CD4-positive, alpha-beta T cell treated with Interleukin-15 for 4 hours (primary cell): ENCODE data around the gene RGS9BP.
"Not testable (repeated sequence)": the region's sequence is repeated elsewhere in the genome, so short reads cannot be mapped to it uniquely, and the experiment has no call there.

Experiments used
- DNase-seq: peaks from one replicate; pipeline ENCODE4 v3.0.0-alpha.2; 2020; ENCODE audit warnings: low spot score

The RGS9BP gene

DNA sequence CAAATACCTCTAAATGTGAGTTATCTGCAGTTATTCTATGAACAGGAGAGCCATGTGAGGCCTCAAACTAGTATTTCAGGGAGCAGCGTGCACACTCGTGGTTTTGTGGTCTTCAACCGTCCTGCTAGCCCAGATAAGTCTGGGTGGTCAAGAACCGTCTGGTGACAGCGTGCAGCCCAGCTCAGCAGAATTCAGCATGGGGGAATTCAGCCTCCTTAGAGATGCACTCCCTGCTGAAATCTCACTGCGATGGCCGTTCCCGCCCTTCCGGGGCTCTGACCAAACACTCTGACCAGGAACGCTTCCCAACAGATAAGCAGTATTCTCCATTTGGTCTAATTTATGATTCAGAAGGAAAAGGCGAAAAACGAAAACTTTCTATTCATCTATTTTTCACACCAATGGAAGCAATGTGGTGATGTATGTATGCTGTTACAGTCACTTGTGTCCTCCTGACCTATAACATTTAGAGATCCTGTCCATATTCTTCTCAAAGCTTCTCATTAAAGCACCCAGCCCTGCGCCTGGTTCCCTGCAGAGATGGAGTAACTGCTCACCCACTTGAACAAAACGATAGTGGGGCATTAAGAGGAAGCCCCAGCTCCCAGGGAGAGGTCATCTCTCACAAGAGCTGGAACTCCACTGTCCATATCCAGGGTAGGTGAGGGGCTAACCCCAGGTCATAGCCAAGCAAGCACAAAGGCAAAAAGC is 3.6 kb upstream of the RGS9BP start:
- DNase-seq: no peak

DNA sequence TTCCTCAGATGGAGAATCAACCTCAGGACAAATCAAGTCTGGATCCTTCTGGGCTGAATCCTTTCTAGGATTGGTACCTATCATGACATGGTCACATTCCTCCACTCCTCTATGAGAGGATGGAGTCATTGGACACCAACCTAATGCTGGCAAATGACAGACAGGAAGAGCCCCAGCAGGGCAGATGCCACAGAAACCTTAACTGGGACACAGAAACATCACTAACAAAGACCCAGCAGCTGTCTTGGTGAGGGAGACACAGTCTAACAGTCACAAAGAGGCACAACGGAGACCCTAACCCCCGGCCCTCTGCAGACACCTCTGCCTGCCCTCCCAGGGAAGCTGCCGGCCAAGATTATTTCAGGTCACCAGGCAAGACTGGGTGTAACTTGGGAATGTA is 2.8 kb upstream of the RGS9BP start:
- DNase-seq: no peak

DNA sequence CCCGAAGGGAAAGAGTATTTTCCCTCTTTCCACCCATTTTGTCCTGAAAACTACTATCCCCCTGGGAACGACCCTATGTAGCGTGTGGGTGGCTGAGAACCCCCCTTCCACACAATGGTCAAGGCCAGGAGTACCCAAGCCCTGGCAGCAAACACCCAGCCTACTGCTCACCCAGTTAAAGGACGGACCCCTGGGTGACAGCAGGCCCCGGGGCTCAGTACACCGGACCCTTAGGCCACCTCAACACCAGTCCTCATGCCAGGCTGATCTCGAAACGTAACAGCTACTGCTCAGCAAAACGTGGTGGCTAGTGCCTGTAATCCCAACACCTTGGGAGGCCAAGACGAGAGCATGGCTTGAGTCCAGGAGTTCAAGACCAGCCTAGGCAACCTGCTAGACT is 2.1 kb upstream of the RGS9BP start:
- no peak for DNase-seq

DNA sequence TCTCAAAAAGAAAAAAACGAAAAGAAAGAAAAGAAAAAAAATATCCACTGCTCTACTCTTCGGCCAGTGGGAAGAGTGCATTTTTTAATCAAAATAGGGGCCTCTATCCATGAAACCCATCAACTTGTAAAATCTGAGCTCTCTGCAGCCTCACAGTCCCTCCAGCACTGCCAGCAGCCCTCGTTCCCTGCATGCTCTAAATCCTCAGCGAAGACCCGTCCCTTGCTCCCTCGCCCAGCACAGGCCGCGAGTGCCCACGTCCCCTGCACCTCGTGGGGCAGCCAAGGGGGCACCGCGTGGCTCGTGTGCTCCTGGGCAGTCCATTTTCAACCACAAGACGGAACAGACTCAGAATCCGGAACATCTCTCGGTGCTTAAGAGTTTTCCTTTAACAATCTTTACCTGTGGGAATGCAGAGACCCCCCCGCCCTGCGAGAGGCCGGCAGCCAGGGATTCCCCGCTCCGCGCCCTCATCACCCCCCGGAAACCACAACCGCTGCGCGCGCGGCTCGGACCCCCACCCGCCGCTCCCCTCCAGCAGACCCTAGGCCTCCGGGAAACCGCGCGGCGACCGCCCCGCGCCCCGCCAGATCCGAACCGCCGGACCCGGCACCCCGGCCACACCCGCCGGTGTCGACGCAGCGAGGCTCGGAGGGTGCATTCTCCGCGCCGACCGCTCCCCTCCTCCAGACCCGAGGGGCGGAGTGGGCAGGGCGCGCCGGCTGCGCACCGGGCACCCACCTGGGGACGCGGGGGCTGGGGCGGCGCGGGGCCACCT is 1.3 kb upstream of the RGS9BP start:
- no peak for DNase-seq

DNA sequence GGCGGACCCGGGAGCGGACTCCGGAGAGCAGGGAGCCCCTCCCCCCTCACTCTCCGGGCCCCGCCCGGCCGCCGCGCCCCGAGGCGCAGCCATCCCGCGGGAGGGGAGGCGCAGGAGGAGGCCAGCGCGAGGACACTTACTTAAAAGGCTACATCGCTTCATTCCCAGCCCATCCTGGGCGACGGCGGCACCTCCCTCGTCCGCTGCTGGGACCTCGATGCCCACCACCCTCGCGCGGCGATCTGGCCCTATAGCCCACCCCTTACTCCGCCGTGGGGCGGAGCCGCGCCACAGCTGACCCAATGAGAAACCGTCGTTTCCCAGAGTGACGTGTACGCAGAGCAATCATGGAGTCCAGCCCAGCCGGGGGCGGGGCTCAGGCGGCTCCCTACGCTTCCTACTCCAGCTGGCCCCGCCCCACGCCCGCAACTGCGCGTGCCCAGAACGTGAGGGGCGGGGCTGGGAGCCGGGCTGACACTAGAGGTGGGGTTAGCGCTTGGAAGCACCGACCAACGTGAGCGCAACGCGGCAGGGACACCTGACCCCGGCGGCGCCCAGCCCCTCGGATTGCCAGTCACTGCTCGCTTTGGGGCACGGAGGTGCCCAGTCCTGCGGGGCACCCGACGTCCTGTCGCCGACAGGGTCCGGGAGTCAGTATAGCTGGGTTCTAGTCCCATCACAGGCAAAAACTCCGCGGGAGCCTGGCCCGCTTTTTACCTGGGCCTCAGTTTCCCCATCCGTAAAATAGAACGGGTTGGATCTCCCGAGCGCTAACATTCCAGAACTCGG is 523 bp upstream of the RGS9BP start, which contains the start of gene ANKRD27:
Gene ANKRD27 (minus strand): TSS at position 250 of the 789 bp plus-strand sequence. CDS start 16,165 bp downstream, outside the sequence.
- DNase-seq: peak; percentile 97

DNA sequence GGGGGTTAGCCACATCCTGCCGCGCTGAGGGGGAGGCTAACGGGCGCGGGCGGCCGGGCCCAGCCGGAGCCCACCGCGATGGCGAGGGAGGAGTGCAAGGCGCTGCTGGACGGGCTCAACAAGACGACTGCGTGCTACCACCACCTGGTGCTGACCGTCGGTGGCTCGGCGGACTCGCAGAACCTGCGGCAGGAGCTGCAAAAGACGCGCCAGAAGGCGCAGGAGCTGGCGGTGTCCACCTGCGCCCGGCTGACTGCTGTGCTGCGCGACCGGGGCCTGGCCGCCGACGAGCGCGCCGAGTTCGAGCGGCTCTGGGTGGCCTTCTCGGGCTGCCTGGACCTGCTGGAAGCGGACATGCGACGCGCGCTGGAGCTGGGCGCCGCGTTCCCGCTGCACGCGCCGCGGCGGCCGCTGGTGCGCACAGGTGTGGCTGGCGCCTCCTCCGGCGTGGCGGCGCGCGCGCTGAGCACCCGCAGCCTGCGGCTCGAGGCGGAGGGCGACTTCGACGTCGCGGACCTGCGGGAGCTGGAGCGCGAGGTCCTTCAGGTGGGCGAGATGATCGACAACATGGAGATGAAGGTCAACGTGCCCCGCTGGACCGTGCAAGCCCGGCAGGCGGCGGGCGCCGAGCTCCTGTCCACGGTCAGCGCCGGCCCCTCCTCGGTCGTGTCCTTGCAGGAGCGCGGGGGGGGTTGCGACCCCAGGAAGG is 692 bp downstream of the RGS9BP start:
- DNase-seq: no peak

DNA sequence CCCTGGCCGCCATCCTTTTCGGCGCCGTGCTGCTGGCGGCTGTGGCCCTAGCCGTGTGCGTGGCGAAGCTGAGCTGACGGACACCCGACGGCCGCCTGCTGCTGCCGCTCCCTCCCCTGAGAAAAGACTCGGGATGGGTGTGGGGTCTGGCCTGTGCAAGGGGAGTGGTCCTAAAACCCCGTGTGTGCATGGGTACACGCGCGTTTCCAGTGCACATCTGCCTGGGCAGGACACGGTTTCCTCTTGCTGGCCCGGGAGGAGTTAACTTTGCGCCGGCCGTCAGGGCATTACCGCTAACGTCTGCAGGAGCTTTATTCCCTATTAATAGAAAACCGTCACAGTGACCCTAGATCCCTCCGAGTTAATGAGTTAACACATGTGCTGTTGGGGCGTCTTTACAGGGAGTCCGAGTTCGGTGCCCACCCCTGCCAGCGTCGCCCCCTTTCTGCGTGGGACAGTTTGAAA is 1.3 kb downstream of the RGS9BP start:
- DNase-seq: no peak

DNA sequence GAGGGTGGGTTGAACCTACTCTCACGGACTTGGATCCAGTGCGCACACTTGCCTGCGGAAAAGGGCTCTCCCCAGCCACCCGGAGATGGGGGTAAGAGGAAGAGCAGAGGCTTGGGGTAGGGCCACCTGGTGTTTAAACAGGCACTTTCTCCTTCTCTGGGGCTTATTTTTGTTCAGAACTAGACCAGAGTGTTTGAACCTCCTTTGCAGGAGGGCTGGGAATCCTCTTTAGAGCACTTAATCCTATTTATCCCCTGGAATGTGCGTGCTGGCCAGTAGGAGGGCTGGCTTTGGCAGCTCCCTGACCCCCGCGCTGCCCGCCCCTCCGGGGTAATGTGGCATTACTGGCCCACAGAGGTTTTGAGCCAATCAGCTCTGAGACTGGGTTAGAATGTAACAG is 2.0 kb downstream of the RGS9BP start:
- no peak for DNase-seq

DNA sequence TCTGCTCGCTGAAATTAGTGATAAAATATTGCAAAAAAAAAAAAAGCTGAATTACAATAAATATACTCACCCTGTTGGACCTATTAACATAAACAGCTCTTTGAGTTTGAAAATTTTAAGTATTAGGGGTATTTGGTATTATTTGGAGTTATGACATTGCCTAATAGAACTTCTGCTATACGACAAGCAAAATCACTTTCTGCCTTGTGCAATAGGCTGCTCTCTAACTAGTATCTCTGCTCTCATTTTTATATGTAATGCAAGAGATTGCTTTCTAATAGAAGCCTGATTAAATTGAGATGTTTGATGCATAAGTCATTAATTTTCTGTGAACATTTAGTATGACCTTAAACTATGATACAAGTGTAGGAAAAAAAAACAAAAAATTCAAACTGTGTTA is 5.3 kb downstream of the RGS9BP start:
- no peak for DNase-seq

DNA sequence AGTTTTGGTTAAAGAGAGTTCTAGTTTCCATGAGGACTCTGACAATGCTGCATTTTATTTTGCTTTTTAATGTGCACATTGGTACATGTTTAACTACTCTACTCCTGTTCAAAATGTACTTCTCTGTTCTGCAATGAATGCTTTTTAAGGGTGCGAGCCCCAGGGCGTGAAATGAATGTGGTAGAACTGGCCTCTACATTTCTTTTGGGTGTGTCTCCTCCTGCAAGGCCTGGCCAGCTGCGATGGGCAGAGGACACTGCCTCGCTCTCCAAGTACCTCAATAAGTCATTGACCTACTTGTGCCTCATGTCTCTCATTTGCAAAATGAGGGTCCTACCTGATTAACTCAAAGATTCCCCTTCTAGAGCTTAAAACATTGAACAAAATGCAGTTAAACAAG is 6.7 kb downstream of the RGS9BP start:
- DNase-seq: no peak

DNA sequence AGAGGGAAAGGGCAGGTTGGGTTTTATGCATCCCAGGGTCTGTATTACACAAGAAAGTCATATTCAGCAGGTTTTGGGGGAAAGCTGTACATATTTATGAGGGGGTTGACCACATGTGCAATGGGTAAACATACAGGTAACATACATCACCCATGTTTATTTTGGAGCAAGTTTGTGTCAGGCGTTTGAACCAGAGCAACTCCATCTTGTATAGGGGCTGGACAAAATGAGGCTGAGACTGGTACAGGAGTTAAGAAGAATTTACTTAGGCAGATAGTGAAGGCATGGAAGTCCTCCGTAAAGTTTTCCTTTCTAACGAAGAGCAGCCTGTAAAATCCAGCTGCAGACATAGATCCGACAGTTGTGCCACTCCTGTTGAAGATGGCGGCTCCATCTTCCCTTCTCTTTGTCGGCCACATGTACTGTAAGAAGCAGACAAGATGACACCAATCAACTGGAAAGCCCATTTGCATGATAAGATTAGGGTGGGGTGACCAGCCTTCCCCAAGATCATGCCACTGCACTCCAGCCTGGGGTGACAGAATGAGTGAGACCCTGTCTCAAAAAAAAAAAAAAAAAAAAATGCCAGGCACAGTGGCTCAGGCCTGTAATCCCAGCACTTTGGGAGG is 11.3 kb downstream of the RGS9BP start:
- no peak for DNase-seq

DNA sequence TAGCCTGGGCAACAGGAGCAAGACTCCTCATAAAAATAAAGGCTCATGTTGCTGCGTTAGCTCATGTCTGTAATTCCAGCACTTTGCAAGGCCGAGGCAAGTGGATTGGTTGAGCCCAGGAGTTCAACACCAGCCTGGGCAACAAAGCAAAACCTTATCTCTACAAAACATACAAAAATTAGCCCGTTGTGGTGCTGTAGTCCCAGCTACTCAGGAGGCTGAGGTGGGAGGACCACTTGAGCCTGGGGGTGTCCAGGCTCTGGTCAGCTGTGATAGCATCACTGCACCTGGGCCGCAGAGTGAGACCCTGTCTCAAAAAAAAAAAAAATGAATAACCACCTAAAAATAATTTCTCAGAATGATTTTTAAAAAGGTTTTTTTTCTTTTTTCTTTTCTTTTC is 12.0 kb downstream of the RGS9BP start:
- DNase-seq: no peak

DNA sequence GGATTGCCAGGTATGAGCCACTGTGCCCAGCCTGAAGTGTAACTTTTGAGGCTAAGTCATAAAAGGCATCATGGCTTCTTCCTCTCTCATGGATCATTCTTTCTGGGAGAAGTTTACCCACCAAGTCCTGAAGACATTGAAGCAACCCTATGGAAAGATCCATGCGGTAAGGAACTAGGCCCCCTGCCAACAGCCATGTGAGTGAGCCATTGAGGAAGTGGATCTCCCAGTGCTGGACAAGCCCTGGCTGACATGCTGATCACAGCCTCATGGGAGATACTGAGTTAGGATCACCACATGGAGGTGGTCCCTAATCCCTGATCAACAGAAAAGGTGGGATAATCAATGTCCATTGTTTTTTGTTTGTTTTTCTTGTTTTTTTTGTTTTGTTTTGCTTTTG is 12.7 kb downstream of the RGS9BP start:
- DNase-seq: no peak

DNA sequence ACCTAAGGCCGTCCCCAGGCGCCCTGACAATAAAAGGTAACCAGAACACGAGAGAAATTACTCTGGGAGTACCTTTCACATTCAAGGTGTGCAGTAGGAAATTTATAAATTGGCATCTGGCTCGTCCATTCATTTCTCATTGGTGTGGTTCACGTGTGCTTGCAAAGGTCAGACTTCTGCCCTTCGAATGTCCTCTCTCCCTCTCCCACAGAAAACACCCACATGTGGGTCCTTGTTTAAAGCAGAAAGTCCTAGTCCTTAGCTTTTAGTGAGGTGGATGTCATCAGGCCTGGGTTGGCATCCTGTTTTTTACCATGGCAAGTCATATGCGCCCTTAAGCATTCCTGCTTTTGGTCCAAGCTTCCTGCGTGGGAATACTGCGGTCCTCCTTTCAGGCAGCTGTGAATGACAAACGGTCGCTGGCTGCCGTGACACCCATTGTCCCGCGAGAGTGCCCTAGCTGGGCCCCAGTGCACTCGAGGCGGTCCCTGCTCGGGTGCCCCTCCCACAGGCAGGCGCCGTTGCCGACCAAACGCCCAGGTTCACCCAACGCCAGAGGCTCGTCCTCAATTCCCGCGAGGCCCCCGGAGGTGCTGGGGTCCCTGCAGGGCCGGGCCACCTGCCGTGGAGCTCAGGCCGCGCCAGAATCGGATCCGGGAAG is 15.8 kb downstream of the RGS9BP start, which contains the start of gene NUDT19:
Gene NUDT19 (plus strand): TSS at position 531 of the 661 bp plus-strand sequence. CDS start 140 bp downstream, outside the sequence.
- peak; percentile 75 for DNase-seq

DNA sequence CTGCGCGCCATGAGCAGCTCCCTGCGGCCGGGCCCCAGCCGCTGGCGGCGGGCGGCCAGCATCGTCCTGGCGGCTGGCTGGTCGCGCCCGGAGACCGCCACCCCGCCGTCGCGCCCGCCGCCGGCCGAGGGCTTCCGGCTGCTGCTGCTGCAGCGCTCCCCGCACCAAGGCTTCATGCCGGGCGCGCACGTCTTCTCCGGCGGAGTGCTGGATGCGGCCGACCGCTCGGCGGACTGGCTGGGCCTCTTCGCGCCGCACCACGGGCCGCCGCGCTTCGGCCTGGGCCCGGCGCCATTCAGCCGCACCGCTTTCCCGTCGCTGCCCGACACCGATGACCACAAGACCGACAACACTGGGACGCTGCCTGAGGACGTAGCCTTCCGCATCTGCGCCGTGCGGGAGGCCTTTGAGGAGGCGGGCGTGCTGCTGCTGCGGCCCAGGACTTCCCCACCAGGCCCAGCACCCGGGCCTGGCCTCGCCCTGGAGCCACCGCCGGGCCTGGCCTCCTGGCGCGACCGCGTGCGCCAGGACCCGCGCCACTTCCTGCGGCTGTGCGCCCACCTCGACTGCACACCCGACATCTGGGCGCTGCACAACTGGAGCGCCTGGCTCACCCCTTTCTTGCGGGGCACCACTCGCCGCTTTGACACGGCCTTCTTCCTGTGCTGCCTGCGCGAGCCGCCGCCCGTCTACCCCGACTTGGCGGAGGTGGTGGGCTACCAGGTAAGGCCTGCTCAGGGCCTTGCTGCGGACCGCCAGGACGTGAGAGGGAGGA is 16.5 kb downstream of the RGS9BP start:
- DNase-seq: peak; percentile 40

DNA sequence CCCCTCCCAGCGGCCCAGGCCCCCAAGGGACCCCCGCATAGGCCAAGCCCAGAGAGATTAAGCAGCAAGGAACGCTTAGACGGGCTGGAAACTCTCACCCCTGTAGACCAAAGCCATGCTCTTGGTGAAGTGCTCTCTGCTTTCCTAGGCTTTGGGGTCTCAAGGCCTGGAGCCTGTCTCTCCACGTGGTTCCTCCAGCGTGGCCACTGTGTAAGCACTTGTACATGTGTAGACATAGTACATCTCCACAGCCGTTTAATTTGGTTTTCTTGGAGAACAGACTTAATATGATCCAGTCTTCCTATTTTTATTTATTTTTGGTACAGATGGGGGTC is 17.0 kb downstream of the RGS9BP start:
- no peak for DNase-seq

DNA sequence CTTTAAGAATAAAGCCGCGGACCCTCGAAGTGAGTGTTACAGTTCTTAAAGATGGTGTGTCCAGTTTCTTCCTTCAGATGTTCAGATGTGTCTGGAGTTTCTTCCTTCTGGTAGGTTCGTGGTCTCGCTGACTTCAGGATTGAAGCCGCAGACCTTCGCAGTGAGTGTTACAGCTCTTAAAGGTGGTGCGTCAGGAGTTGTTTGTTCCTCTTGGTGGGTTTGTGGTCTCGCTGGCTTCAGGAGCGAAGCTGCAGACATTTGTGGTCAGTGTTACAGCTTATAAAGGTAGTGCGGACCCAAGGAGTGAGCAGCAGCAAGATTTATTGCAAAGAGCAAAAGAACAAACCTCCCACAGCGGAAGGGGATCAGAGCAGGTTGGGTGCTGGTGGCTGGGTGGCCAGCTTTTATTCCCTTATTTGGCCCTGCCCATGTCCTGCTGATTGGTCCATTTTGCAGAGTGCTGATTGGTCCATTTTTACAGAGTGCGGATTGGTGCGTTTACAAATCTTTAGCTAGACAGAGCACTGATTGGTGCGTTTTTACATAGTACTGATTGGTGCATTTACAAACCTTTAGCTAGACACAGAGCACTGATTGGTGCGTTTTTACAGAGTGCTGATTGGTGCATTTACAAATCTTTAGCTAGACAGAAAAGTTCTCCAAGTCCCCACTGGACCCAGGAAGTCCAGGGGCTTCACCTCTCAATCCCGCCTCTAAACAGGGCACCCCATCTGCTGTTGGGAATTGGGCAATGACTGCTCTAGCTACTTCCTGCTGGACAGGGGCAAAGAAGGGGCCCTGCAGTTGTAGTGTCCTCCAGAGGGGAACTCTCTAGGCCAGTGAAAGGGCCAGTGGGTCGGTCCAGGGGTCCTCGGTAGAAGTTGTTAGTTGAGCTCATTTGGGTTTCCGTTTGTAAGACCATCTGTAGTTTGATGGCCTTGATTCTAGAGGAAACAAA is 17.8 kb downstream of the RGS9BP start:
- DNase-seq: peak; percentile 32

DNA sequence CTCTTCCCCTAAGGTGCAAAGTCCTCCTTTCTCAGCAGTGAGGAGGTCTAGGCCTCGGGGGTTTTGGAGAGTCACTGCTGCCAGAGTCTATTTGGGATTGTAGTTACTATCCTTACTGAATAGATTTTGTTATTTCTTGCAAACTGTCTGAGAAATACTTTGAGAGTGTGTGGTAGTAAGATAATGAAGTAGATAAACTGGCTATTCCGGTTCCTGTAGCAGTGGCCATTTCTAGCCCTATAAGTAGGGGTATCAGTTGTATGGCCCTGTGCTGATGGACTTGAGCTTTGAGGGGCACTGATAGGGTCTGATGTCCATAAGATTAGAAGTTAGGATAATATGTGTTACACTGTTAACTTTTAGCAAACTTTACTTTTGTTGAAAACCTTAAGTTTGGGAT is 18.7 kb downstream of the RGS9BP start:
- DNase-seq: not testable (repeated sequence)

DNA sequence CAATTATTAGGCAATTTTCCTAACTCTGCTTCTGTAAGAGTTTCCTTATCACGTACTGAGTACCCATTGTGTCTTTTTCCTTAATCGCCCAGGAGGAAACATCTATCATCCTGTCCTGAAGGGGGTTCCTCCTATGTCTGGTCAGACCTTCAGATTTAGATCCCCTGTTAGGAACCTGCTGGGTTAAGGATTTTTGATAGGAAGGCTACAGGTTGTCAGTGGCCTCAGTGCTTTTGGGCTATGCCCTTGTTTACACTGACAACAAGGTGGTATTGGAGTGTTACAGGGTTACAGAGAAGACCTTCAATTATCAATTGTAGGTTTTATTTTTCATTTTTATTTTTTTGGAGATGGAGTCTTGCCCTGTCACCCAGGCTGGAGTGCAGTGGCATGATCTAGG is 19.2 kb downstream of the RGS9BP start:
- DNase-seq: not testable (repeated sequence)
